Thyroid gland (tissue), 4 donors: Measurements from ENCODE around the gene PNMA8C.

Experiments
- CTCF ChIP-seq, 6 experiments: fragments of 200-600 bp in 3 of 6; fragments of 450-650 bp in 3 of 6; sonication (generic) in 3 of 6; IDR thresholded peaks; one replicate each; pipeline ENCODE4 v1.5.1; 2016 to 2019; ENCODE audit warnings: antibody characterized with exemption in 6 of 6, mild to moderate bottlenecking in 2 of 6, inconsistent platforms in 1 of 6, moderate library complexity in 1 of 6
- POLR2A ChIP-seq, 2 donors: fragments of 450-650 bp; IDR thresholded peaks; one replicate each; pipeline ENCODE4 v1.6.1; 2017; ENCODE audit warnings: antibody characterized with exemption in 2 of 2, mild to moderate bottlenecking in 2 of 2, moderate library complexity in 1 of 2

- no peak for TF ChIP-seq POLR2A (IDR thresholded peaks at IDR 0.05)
- TF ChIP-seq CTCF (IDR thresholded peaks at IDR 0.05), result no peak
These were observed 5.5 kb downstream of the PNMA8C start for GRCh38 chr19:46423188-46423587.
